PC-9 (cell line): ENCODE measurements around the gene KIF3C.

ENCODE experiments used
- EZH2 ChIP-seq: fragments of 200-600 bp; sonication (generic); IDR thresholded peaks from 2 replicates; pipeline ENCODE4 v1.8.0; 2017; ENCODE audit warnings: antibody characterized with exemption, low read depth
- TF ChIP-seq, protein P1 (sequence below): fragments of 200-600 bp; sonication (generic); conservative IDR thresholded peaks from 2 replicates; pipeline ENCODE4 v1.6.1; 2017; ENCODE audit warnings: mixed run types, antibody characterized with exemption, mild to moderate bottlenecking, moderate library complexity

DNA sequence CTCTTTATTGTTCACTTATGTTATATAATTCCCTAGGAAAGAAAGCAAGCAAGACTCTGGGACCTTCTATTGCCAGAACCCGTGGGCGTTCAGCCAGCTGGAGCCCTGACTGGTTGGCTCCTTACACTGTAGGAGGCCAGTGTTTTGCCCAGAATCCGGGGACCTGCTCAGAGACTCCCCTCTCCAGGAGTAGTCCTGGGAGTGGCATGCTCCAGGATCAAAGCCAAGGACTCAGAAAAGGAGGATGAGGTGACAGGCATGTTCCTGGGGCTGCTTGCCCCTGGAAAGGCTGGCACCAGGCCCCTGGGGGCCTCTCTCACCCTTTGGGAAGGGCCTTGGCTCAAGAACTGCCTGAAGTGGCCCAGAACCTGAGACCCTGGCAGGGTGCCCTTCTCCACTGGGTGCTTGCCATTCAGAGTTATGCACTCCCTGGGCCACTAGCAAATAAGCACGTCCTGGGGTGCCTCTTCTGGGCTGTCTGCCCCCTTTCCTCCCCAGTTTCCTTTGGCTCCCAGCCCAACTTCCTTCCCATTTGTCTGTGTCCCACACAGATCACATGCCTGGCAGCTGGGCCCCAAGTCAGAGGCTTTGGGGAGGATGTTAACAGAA is 19.6 kb upstream of the KIF3C start:
- TF ChIP-seq, protein P1, sequence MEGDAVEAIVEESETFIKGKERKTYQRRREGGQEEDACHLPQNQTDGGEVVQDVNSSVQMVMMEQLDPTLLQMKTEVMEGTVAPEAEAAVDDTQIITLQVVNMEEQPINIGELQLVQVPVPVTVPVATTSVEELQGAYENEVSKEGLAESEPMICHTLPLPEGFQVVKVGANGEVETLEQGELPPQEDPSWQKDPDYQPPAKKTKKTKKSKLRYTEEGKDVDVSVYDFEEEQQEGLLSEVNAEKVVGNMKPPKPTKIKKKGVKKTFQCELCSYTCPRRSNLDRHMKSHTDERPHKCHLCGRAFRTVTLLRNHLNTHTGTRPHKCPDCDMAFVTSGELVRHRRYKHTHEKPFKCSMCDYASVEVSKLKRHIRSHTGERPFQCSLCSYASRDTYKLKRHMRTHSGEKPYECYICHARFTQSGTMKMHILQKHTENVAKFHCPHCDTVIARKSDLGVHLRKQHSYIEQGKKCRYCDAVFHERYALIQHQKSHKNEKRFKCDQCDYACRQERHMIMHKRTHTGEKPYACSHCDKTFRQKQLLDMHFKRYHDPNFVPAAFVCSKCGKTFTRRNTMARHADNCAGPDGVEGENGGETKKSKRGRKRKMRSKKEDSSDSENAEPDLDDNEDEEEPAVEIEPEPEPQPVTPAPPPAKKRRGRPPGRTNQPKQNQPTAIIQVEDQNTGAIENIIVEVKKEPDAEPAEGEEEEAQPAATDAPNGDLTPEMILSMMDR = no peak
- TF ChIP-seq EZH2 = no peak
